ENCODE data around the gene USP17L11.
"Not testable (repeated sequence)": the region's sequence is repeated elsewhere in the genome, so short reads cannot be mapped to it uniquely, and the experiment has no call there.

The USP17L11 gene

GRCh38 chr4:9243579-9243978 is 28.4 kb downstream of the USP17L11 start, which contains the start of gene USP17L17:
Gene USP17L17, plus strand, starts transcription at chr4:9243879. Its CDS starts 0 bp downstream, at chr4:9243879.
- no CpG with 5 or more reads among the region's 14 CpGs for WGBS, 2 experiments
- not testable (repeated sequence) for H3K4me1 ChIP-seq (ENCODE audit: control insufficient read depth, insufficient read depth, low read length); H3K27ac ChIP-seq (ENCODE audit: insufficient read depth, low read depth, low read length, poor library complexity, severe bottlenecking); H3K9me3 ChIP-seq (ENCODE audit: control insufficient read depth, low read length); H3K36me3 ChIP-seq (ENCODE audit: control insufficient read depth, insufficient read depth, low read length); H3K4me3 ChIP-seq (ENCODE audit: insufficient read depth, low read depth, low read length); H3K27me3 ChIP-seq (ENCODE audit: control insufficient read depth, insufficient read depth, low read length, poor library complexity, severe bottlenecking)

GRCh38 chr4:9247953-9248680 is 32.9 kb downstream of the USP17L11 start, which contains the start of gene USP17L18:
Gene USP17L18, plus strand, starts transcription at chr4:9248630. Its CDS starts 0 bp downstream, at chr4:9248630.
- H3K9me3 ChIP-seq (ENCODE audit: control insufficient read depth, low read length); H3K27me3 ChIP-seq (ENCODE audit: control insufficient read depth, insufficient read depth, low read length, poor library complexity, severe bottlenecking); H3K27ac ChIP-seq (ENCODE audit: insufficient read depth, low read depth, low read length, poor library complexity, severe bottlenecking); H3K4me1 ChIP-seq (ENCODE audit: control insufficient read depth, insufficient read depth, low read length); H3K36me3 ChIP-seq (ENCODE audit: control insufficient read depth, insufficient read depth, low read length); H3K4me3 ChIP-seq (ENCODE audit: insufficient read depth, low read depth, low read length): not testable (repeated sequence)
- WGBS, 2 experiments, result 82 to 87% methylated on average over 9 of the region's 26 CpGs

- not testable (repeated sequence) for H3K4me3 ChIP-seq (ENCODE audit: insufficient read depth, low read depth, low read length)
- WGBS, 2 experiments, result no CpG with 5 or more reads among the region's 13 CpGs
Observed at GRCh38 chr4:9253078-9253477, 37.9 kb downstream of the USP17L11 start, which contains the start of gene USP17L19. Gene USP17L19, plus strand, starts transcription at chr4:9253378. Its CDS starts 0 bp downstream, at chr4:9253378.

GRCh38 chr4:9257824-9258223 is 42.6 kb downstream of the USP17L11 start, which contains the start of gene USP17L20:
Gene USP17L20, plus strand, starts transcription at chr4:9258124. Its CDS starts 0 bp downstream, at chr4:9258124.
- not testable (repeated sequence) for H3K4me1 ChIP-seq (ENCODE audit: control insufficient read depth, insufficient read depth, low read length); H3K9me3 ChIP-seq (ENCODE audit: control insufficient read depth, low read length); H3K27me3 ChIP-seq (ENCODE audit: control insufficient read depth, insufficient read depth, low read length, poor library complexity, severe bottlenecking); H3K36me3 ChIP-seq (ENCODE audit: control insufficient read depth, insufficient read depth, low read length); H3K27ac ChIP-seq (ENCODE audit: insufficient read depth, low read depth, low read length, poor library complexity, severe bottlenecking); H3K4me3 ChIP-seq (ENCODE audit: insufficient read depth, low read depth, low read length)
- WGBS, 2 experiments, result no CpG with 5 or more reads among the region's 15 CpGs

More at GRCh38 chr4:9253078-9253477, 37.9 kb downstream of the USP17L11 start, which contains the start of gene USP17L19:
- not testable (repeated sequence) for H3K27ac ChIP-seq (ENCODE audit: insufficient read depth, low read depth, low read length, poor library complexity, severe bottlenecking); H3K9me3 ChIP-seq (ENCODE audit: control insufficient read depth, low read length); H3K27me3 ChIP-seq (ENCODE audit: control insufficient read depth, insufficient read depth, low read length, poor library complexity, severe bottlenecking); H3K4me1 ChIP-seq (ENCODE audit: control insufficient read depth, insufficient read depth, low read length); H3K36me3 ChIP-seq (ENCODE audit: control insufficient read depth, insufficient read depth, low read length)

GRCh38 chr4:9262572-9262971 is 47.4 kb downstream of the USP17L11 start, which contains the start of gene USP17L21:
Gene USP17L21, plus strand, starts transcription at chr4:9262872. Its CDS starts 0 bp downstream, at chr4:9262872.
- WGBS, 2 experiments, result no CpG with 5 or more reads among the region's 13 CpGs
- H3K27ac ChIP-seq (ENCODE audit: insufficient read depth, low read depth, low read length, poor library complexity, severe bottlenecking); H3K4me3 ChIP-seq (ENCODE audit: insufficient read depth, low read depth, low read length); H3K36me3 ChIP-seq (ENCODE audit: control insufficient read depth, insufficient read depth, low read length); H3K4me1 ChIP-seq (ENCODE audit: control insufficient read depth, insufficient read depth, low read length); H3K27me3 ChIP-seq (ENCODE audit: control insufficient read depth, insufficient read depth, low read length, poor library complexity, severe bottlenecking); H3K9me3 ChIP-seq (ENCODE audit: control insufficient read depth, low read length): not testable (repeated sequence)
